Lower lobe of right lung (tissue), 2 donors: ENCODE results near the gene DSP. TPM values are rescaled to one million over a fixed set of nuclear protein-coding genes. Genes with fewer than 3 reads are reported as not detected.

Experiments
- ATAC-seq, 2 donors: fragments of 200-7000 bp; cut with Tn5 transposase; one replicate each; pipeline ENCODE4 v1.9.1; 2020 to 2022; ENCODE audit warnings: mild to moderate bottlenecking in 2 of 2, moderate library complexity in 2 of 2
- DNase-seq: peaks from one replicate; pipeline ENCODE4 v3.0.0-alpha.2; 2020
- H3K27ac ChIP-seq: fragments of 200-600 bp; one replicate; pipeline ENCODE4 v1.8.0; 2022
- H3K27me3 ChIP-seq: fragments of 200-600 bp; one replicate; pipeline ENCODE4 v1.8.0; 2022; ENCODE audit warnings: low read depth
- H3K36me3 ChIP-seq: fragments of 200-600 bp; one replicate; pipeline ENCODE4 v1.8.0; 2022; ENCODE audit warnings: mild to moderate bottlenecking
- H3K4me1 ChIP-seq: fragments of 200-600 bp; one replicate; pipeline ENCODE4 v1.8.0; 2022
- H3K4me3 ChIP-seq: fragments of 200-600 bp; one replicate; pipeline ENCODE4 v1.8.0; 2022; ENCODE audit warnings: mild to moderate bottlenecking
- H3K9me3 ChIP-seq: fragments of 200-600 bp; one replicate; pipeline ENCODE4 v1.8.0; 2022
- intact Hi-C: fragments of 100-400 bp; cut with DNase I; formaldehyde crosslinking; loops from one replicate; pipeline ENCODE4 v1.11.0; 2022
- total RNA-seq: library from RNA; stranded (reverse); fragmentation: NEBNext Ultra II Directional; extraction: Animal tissue kit (Norgen Biotek cat#: 25700); gene quantifications from one replicate; pipeline ENCODE4 v1.2.1, GENCODE V29; 2021
- TF ChIP-seq, protein P1 (sequence below): fragments of 200-600 bp; IDR thresholded peaks from one replicate; pipeline ENCODE4 v1.8.0; 2022; ENCODE audit warnings: antibody characterized with exemption, mild to moderate bottlenecking
- donor health status: DM: no; HTN: yes; CAD: no; lungs with severe emphysema.

Gene DSP
- total RNA-seq, 1 donor from 2014 or later: 22.8 TPM

DNA sequence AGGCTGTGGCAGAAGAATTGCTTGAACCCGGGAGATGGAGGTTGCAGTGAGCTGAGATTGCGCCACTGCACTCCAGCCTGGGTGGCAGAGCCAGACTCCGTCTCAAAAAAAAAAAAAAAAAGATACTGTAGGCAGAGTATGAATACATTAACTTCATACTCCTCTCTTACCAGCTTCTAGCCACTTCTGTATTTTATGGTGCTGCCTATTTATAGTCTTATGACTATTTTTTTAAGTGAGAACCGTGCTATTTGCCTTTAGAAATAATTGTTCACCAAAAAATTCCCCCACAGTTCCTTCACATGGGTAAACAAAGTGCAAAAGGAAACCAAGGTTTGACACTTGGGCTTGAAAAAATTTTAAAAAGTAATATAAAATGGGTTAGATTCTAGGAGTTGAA, 47.0 kb downstream of the DSP start:
- Histone ChIP-seq H3K27me3 (no peaks in the 10 kb centered on the region), H3K27ac (no peak overlapping the region), H3K36me3 (peaks cover 5% of the 10 kb centered on the region), H3K4me3 (no peak overlapping the region), H3K9me3 (no peaks in the 10 kb centered on the region), H3K4me1 (peaks cover 22% of the 10 kb centered on the region)
- TF ChIP-seq, protein P1, sequence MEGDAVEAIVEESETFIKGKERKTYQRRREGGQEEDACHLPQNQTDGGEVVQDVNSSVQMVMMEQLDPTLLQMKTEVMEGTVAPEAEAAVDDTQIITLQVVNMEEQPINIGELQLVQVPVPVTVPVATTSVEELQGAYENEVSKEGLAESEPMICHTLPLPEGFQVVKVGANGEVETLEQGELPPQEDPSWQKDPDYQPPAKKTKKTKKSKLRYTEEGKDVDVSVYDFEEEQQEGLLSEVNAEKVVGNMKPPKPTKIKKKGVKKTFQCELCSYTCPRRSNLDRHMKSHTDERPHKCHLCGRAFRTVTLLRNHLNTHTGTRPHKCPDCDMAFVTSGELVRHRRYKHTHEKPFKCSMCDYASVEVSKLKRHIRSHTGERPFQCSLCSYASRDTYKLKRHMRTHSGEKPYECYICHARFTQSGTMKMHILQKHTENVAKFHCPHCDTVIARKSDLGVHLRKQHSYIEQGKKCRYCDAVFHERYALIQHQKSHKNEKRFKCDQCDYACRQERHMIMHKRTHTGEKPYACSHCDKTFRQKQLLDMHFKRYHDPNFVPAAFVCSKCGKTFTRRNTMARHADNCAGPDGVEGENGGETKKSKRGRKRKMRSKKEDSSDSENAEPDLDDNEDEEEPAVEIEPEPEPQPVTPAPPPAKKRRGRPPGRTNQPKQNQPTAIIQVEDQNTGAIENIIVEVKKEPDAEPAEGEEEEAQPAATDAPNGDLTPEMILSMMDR: no peak
- ATAC-seq (no peak), DNase-seq (no peak)
- intact Hi-C loops: no loop called here

DNA sequence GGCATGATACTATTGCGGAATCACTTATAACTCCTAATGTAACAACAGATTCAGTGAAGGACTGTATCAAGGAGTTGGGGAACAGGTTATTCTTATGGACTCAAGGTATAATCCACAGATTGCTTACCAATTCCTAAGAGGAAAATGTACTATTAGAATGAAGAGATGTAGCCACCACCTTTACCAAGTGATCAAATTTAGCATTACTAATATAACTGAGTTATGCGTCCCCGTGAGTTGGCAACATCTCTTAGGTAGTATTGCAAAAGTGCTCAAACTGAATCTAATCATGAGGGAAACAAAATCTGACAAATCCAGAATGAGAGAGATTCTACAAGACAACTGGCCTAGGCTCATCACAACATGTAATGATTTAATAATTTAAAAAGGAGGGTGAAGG, 47.8 kb downstream of the DSP start:
- ATAC-seq (no peak), DNase-seq (no peak)
- H3K9me3 ChIP-seq: no peaks in the 10 kb centered on the region
- intact Hi-C loops: no loop called here
- H3K4me1 ChIP-seq: peaks cover 22% of the 10 kb centered on the region
- H3K27ac ChIP-seq: peak overlapping the region; percentile 71
- H3K36me3 ChIP-seq: peaks cover 9% of the 10 kb centered on the region
- no peaks in the 10 kb centered on the region for H3K27me3 ChIP-seq
- TF ChIP-seq, protein P1: no peak
- peak overlapping the region; percentile 94 for H3K4me3 ChIP-seq

DNA sequence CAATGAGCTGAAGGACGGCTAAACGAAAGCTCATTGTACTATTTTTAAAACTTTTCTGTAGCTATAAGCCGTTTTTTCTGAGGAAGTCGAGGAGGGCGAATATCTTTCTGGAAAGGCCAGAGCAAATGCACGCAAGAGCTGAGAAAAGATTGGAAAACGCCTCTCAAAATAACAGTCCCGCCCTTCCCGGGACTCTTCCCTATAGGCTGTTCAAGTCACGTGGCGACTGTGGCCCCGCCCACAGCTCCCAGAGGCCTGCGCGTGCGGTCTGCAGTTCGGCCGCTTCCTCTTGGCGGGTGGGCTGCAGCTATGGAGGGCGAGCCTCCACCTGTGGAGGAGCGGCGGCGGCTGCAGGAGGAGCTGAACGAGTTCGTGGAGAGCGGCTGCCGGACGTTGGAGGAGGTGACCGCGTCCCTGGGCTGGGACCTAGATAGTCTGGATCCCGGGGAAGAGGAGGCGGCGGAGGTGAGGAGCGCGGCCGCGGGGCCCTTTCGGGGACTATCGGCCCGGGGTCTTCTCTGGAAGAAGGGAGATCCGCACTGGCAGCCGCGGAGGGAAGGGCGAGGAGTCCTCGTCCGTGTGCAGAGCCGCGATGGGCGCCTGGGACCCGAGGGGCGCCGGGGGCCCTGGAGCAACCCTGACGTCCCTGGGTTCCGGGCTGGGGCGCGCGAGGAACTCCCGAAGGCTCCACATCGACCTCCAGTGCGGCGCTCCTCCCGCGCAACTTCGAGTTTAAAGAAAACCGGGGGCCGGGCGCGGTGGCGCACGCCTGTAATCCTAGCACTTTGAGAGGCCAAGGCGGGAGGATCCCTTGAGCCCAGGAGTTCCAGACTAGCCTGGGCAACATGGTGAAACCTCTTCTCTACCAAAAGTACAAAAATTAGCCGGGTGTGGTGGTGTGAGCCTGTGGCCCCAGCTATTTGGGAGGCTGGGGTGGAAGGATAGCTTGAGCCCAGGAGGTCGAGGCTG, 48.8 kb downstream of the DSP start, which contains the start of gene SNRNP48:
Gene SNRNP48, plus strand, starts transcription at position 250 of the 969 bp plus-strand sequence. Its CDS starts 60 bp downstream, at position 310.
- H3K36me3 ChIP-seq: peaks cover 19% of the 10 kb centered on the region
- peak; percentile 100 for ATAC-seq
- TF ChIP-seq, protein P1: no peak
- intact Hi-C loops: no loop called here
- peak within 1 kb of the TSS; percentile 71 for H3K27ac ChIP-seq
- H3K4me3 ChIP-seq: peak within 1 kb of the TSS; percentile 94
- H3K9me3 ChIP-seq: no peaks in the 10 kb centered on the region
- peak; percentile 96 for DNase-seq
- peaks cover 22% of the 10 kb centered on the region for H3K4me1 ChIP-seq
- H3K27me3 ChIP-seq: no peaks in the 10 kb centered on the region

DNA sequence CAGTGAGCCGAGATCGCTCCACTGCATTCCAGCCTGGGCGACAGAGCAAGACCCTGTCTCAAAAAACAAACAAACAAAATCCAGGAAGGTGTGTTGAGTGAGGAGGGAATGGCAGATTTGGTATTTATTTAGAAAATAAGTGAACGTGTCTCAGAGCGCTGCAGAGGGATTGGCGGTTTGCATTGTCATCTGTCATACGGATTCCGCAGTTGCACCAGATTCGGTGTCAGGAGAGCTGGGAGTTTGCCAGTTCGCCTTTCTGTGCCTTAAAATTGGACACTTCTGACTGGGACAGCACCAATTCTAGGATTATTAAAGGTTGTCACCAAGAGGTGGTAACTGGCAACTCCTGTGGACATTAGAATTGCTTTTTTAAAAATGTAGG, 49.4 kb downstream of the DSP start:
- Histone ChIP-seq H3K9me3 (no peaks in the 10 kb centered on the region), H3K27ac (peak overlapping the region; percentile 71), H3K36me3 (peaks cover 26% of the 10 kb centered on the region), H3K4me3 (peak overlapping the region; percentile 94), H3K27me3 (no peaks in the 10 kb centered on the region), H3K4me1 (peaks cover 22% of the 10 kb centered on the region)
- DNase-seq: no peak
- ATAC-seq: peak; percentile 11 to 21
- TF ChIP-seq, protein P1: no peak
- intact Hi-C loops: no loop called here

DNA sequence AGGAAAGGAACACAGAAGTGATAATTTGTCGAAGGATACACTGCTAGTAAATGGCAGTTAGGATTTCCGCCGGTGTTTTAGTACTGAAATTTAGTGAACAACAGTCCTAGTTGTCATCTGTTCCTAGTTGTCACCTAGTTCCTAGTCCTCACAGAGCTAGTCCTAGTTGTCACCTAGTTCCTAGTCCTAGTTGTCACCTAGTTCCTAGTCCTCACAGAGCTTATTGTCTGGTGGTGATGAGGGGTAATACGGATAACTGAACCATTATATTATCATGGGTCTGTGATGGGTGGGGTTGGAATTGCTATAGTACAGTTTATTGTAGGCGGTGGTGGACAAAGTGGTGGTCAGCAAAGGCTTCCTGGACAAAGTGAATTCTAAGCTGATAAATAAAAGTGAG, 50.3 kb downstream of the DSP start:
- H3K9me3 ChIP-seq: no peaks in the 10 kb centered on the region
- intact Hi-C loops: no loop called here
- DNase-seq (no peak), ATAC-seq (no peak)
- no peaks in the 10 kb centered on the region for H3K27me3 ChIP-seq
- peaks cover 34% of the 10 kb centered on the region for H3K36me3 ChIP-seq
- H3K27ac ChIP-seq: no peak overlapping the region
- TF ChIP-seq, protein P1: no peak
- peaks cover 22% of the 10 kb centered on the region for H3K4me1 ChIP-seq
- H3K4me3 ChIP-seq: peak overlapping the region; percentile 94
